Measurements from ENCODE around the gene LEKR1. TPM values are rescaled to one million over a fixed set of nuclear protein-coding genes. Genes with fewer than 3 reads are reported as not detected.

The LEKR1 gene
- total RNA-seq, 1 donor from 2014 or later: 1.8 TPM

- H3K36me3 Mint-ChIP-seq (ENCODE audit: low read depth): no peaks in the 10 kb centered on the region
- no peaks in the 10 kb centered on the region for H3K27me3 Mint-ChIP-seq (ENCODE audit: low read depth)
- H3K4me1 Mint-ChIP-seq: no peaks in the 10 kb centered on the region
- DNase-seq (ENCODE audit: low read depth, low spot score): no peak
- H3K9me3 Mint-ChIP-seq: peaks cover 16% of the 10 kb centered on the region
- H3K27ac Mint-ChIP-seq (ENCODE audit: unreplicated experiment): no peak overlapping the region
- no peak overlapping the region for H3K4me3 Mint-ChIP-seq
- TF ChIP-seq, protein P1, sequence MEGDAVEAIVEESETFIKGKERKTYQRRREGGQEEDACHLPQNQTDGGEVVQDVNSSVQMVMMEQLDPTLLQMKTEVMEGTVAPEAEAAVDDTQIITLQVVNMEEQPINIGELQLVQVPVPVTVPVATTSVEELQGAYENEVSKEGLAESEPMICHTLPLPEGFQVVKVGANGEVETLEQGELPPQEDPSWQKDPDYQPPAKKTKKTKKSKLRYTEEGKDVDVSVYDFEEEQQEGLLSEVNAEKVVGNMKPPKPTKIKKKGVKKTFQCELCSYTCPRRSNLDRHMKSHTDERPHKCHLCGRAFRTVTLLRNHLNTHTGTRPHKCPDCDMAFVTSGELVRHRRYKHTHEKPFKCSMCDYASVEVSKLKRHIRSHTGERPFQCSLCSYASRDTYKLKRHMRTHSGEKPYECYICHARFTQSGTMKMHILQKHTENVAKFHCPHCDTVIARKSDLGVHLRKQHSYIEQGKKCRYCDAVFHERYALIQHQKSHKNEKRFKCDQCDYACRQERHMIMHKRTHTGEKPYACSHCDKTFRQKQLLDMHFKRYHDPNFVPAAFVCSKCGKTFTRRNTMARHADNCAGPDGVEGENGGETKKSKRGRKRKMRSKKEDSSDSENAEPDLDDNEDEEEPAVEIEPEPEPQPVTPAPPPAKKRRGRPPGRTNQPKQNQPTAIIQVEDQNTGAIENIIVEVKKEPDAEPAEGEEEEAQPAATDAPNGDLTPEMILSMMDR (conservative IDR thresholded peaks at IDR 0.05): no peak
These were observed 89.2 kb downstream of the LEKR1 start for GRCh38 chr3:156915372-156915771.

GRCh38 chr3:156918746-156919145 is 92.6 kb downstream of the LEKR1 start:
- Mint-ChIP-seq H3K36me3 (ENCODE audit: low read depth) (no peaks in the 10 kb centered on the region), H3K4me3 (no peak overlapping the region), H3K27ac (ENCODE audit: unreplicated experiment) (no peak overlapping the region), H3K4me1 (no peaks in the 10 kb centered on the region), H3K27me3 (ENCODE audit: low read depth) (no peaks in the 10 kb centered on the region), H3K9me3 (peaks cover 21% of the 10 kb centered on the region)
- no peak for DNase-seq (ENCODE audit: low read depth, low spot score)
- TF ChIP-seq, protein P1 (conservative IDR thresholded peaks at IDR 0.05): no peak

DNA sequence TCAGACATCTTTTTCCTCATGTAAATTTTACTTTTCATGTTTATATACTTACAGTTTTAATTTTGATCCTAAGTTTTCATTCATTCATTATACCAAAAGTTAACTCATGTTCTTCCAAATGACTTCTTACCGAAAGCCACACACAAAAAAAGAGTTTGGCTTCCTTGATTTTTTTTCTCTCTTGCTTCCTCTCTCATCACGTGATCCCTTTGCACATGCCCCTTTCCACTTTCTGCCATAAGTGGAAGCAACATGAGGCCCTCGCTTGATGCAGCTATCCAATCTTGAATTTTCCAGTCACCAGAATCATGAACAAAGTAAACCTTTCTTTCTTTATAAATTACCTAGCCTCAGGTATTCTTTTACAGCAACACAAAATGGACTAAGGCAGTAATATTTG is 93.7 kb downstream of the LEKR1 start:
- H3K9me3 Mint-ChIP-seq: peaks cover 24% of the 10 kb centered on the region
- no peaks in the 10 kb centered on the region for H3K27me3 Mint-ChIP-seq (ENCODE audit: low read depth)
- TF ChIP-seq, protein P1 (conservative IDR thresholded peaks at IDR 0.05): no peak
- no peaks in the 10 kb centered on the region for H3K36me3 Mint-ChIP-seq (ENCODE audit: low read depth)
- DNase-seq (ENCODE audit: low read depth, low spot score): no peak
- H3K4me1 Mint-ChIP-seq: no peaks in the 10 kb centered on the region
- no peak overlapping the region for H3K4me3 Mint-ChIP-seq
- no peak overlapping the region for H3K27ac Mint-ChIP-seq (ENCODE audit: unreplicated experiment)

DNA sequence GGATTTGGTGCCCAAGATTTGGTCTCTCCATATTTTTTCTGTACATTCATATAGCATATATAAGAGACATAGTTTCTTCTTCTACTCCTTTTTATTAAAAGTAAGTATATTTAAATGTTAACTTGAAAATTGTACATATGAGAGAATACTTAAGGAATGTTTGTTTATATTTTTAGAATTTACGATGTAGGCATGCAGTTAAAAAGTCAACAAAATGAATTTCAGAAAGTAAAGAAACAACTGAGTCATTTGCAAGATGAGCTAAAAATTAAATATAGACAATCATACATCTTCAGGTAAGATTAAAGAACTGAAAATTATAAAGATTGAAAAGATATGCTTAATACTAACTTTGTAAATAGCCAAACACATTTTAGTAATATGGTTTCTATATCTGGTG is 94.2 kb downstream of the LEKR1 start:
- no peak for DNase-seq (ENCODE audit: low read depth, low spot score)

GRCh38 chr3:156923349-156923748 is 97.2 kb downstream of the LEKR1 start:
- Mint-ChIP-seq H3K9me3 (peaks cover 14% of the 10 kb centered on the region), H3K36me3 (ENCODE audit: low read depth) (peaks cover 3% of the 10 kb centered on the region), H3K4me3 (no peak overlapping the region), H3K27me3 (ENCODE audit: low read depth) (no peaks in the 10 kb centered on the region), H3K27ac (ENCODE audit: unreplicated experiment) (no peak overlapping the region), H3K4me1 (no peaks in the 10 kb centered on the region)
- TF ChIP-seq, protein P1 (conservative IDR thresholded peaks at IDR 0.05): no peak
- DNase-seq (ENCODE audit: low read depth, low spot score): no peak

More for the DNA sequence above, 94.2 kb downstream of the LEKR1 start:
- TF ChIP-seq, protein P1 (conservative IDR thresholded peaks at IDR 0.05): no peak
- Mint-ChIP-seq H3K27me3 (ENCODE audit: low read depth) (no peaks in the 10 kb centered on the region), H3K9me3 (peaks cover 19% of the 10 kb centered on the region), H3K36me3 (ENCODE audit: low read depth) (no peaks in the 10 kb centered on the region), H3K4me1 (no peaks in the 10 kb centered on the region), H3K4me3 (no peak overlapping the region), H3K27ac (ENCODE audit: unreplicated experiment) (no peak overlapping the region)

- H3K36me3 Mint-ChIP-seq (ENCODE audit: low read depth): no peaks in the 10 kb centered on the region
- no peak for DNase-seq (ENCODE audit: low read depth, low spot score)
- no peak overlapping the region for H3K27ac Mint-ChIP-seq (ENCODE audit: unreplicated experiment)
- no peaks in the 10 kb centered on the region for H3K4me1 Mint-ChIP-seq
- TF ChIP-seq, protein P1 (conservative IDR thresholded peaks at IDR 0.05): no peak
- H3K4me3 Mint-ChIP-seq: no peak overlapping the region
- H3K9me3 Mint-ChIP-seq: no peaks in the 10 kb centered on the region
- no peaks in the 10 kb centered on the region for H3K27me3 Mint-ChIP-seq (ENCODE audit: low read depth)
These were observed 112.6 kb downstream of the LEKR1 start for GRCh38 chr3:156938724-156939123.

All from neural crest cell (in vitro differentiated cells).